Mesendoderm (in vitro differentiated cells): ENCODE data around the gene TSR2.
A peak's percentile ranks its signal among the peaks of the same experiment; 100 is the strongest.
"Not testable (repeated sequence)": the region's sequence is repeated elsewhere in the genome, so short reads cannot be mapped to it uniquely, and the experiment has no call there.

Experiments used
- DNase-seq: peaks from one replicate; pipeline ENCODE4 v3.0.0; 2013
- H2AK5ac ChIP-seq: 2 replicates; pipeline ENCODE4 v1.6.1; 2013; ENCODE audit warnings: low read length, inconsistent platforms
- H2BK120ac ChIP-seq: 2 replicates; pipeline ENCODE4 v1.6.1; 2013; ENCODE audit warnings: low read depth, mild to moderate bottlenecking, low read length, moderate library complexity, mixed read lengths
- H2BK15ac ChIP-seq: replicated peaks from 2 replicates; pipeline ENCODE4 v1.6.1; 2013; ENCODE audit warnings: low read depth, mild to moderate bottlenecking, moderate library complexity
- H2BK5ac ChIP-seq: 2 replicates; pipeline ENCODE4 v1.6.1; 2013; ENCODE audit warnings: low read length, inconsistent platforms
- H3K18ac ChIP-seq: 2 replicates; pipeline ENCODE4 v1.6.1; 2013; ENCODE audit warnings: mild to moderate bottlenecking, low read length, mixed read lengths
- H3K23ac ChIP-seq: one replicate; pipeline ENCODE4 v1.6.1; 2013; ENCODE audit warnings: low read length
- H3K27ac ChIP-seq: 2 replicates; pipeline ENCODE4 v1.5.1; 2013; ENCODE audit warnings: low read depth, mild to moderate bottlenecking, inconsistent platforms, low read length, moderate library complexity
- H3K27me3 ChIP-seq: 2 replicates; pipeline ENCODE4 v1.6.1; 2013; ENCODE audit warnings: low read length, control low read depth, mild to moderate bottlenecking, inconsistent platforms; ENCODE audit not compliant: insufficient read depth, poor library complexity
- H3K36me3 ChIP-seq: 2 replicates; pipeline ENCODE4 v1.6.1; 2013; ENCODE audit warnings: low read length, inconsistent platforms; ENCODE audit not compliant: control insufficient read depth, insufficient read depth
- H3K4ac ChIP-seq: one replicate; pipeline ENCODE4 v1.6.1; 2013; ENCODE audit warnings: low read depth, mild to moderate bottlenecking, low read length, moderate library complexity
- H3K4me1 ChIP-seq: 2 replicates; pipeline ENCODE4 v1.6.1; 2013; ENCODE audit warnings: low read depth, low read length, inconsistent platforms; ENCODE audit not compliant: control insufficient read depth
- H3K4me2 ChIP-seq: 2 replicates; pipeline ENCODE4 v1.6.1; 2013; ENCODE audit warnings: low read length
- H3K4me3 ChIP-seq: 2 replicates; pipeline ENCODE4 v1.5.1; 2013; ENCODE audit warnings: mild to moderate bottlenecking, low read length
- H3K56ac ChIP-seq: one replicate; pipeline ENCODE4 v1.6.1; 2013; ENCODE audit warnings: low read length
- H3K79me1 ChIP-seq: 2 replicates; pipeline ENCODE4 v1.6.1; 2013; ENCODE audit warnings: low read length, inconsistent platforms
- H3K79me2 ChIP-seq: 2 replicates; pipeline ENCODE4 v1.6.1; 2013; ENCODE audit warnings: mild to moderate bottlenecking, low read length; ENCODE audit not compliant: control insufficient read depth, insufficient read depth
- H3K9ac ChIP-seq: 2 replicates; pipeline ENCODE4 v1.6.1; 2013; ENCODE audit warnings: low read length, inconsistent platforms
- H4K5ac ChIP-seq: one replicate; pipeline ENCODE4 v1.6.1; 2013; ENCODE audit warnings: low read length
- H4K8ac ChIP-seq: one replicate; pipeline ENCODE4 v1.6.1; 2013; ENCODE audit warnings: low read depth, mild to moderate bottlenecking, control low read depth, low read length, moderate library complexity
- WGBS: extraction: QIAGEN DNeasy Blood & Tissue Kit; methylation state at CpG from one replicate; pipeline ENCODE4 v1.1.7; 2013; ENCODE audit warnings: low lambda C conversion rate, missing lambda C conversion rate; ENCODE audit not compliant: insufficient coverage; ENCODE audit errors: extremely low coverage; 5-methylcytosine and 5-hydroxymethylcytosine counted together

Gene TSR2

GRCh38 chrX:54479136-54480111 lies 39.2 kb downstream of the TSR2 start:
- no peak overlapping the region for H4K8ac ChIP-seq
- no peak overlapping the region for H3K4ac ChIP-seq
- H4K5ac ChIP-seq, result no peak overlapping the region
- no peaks in the 10 kb centered on the region for H3K79me1 ChIP-seq
- no peaks in the 10 kb centered on the region for H3K27me3 ChIP-seq
- H2BK120ac ChIP-seq, result no peak overlapping the region
- H3K27ac ChIP-seq, result peak overlapping the region; percentile 51
- peak overlapping the region; percentile 16 for H3K9ac ChIP-seq
- no peak overlapping the region for H3K18ac ChIP-seq
- no peak overlapping the region for H2AK5ac ChIP-seq
- no peak overlapping the region for H3K4me3 ChIP-seq
- no CpG with 5 or more reads among the region's 9 CpGs for WGBS
- no peak overlapping the region for H3K4me2 ChIP-seq
- H3K79me2 ChIP-seq, result no peaks in the 10 kb centered on the region
- H3K4me1 ChIP-seq, result peaks cover 10% of the 10 kb centered on the region
- H3K36me3 ChIP-seq, result no peaks in the 10 kb centered on the region
- peak; percentile 87 for DNase-seq
- H2BK15ac ChIP-seq, result no peak overlapping the region
- peak overlapping the region; percentile 60 for H3K56ac ChIP-seq
- H3K23ac ChIP-seq, result no peak overlapping the region
- H2BK5ac ChIP-seq, result no peak overlapping the region

GRCh38 chrX:54482839-54483593 lies 42.8 kb downstream of the TSR2 start:
- H3K79me2 ChIP-seq, result peaks cover 2% of the 10 kb centered on the region
- H2AK5ac ChIP-seq, result peak overlapping the region; percentile 74
- no peak overlapping the region for H3K4me2 ChIP-seq
- H3K56ac ChIP-seq, result peak overlapping the region; percentile 64
- H3K4ac ChIP-seq, result peak overlapping the region; percentile 58
- WGBS, result no CpG with 5 or more reads among the region's 21 CpGs
- H3K27me3 ChIP-seq, result no peaks in the 10 kb centered on the region
- H3K23ac ChIP-seq, result no peak overlapping the region
- peak overlapping the region; percentile 66 for H3K27ac ChIP-seq
- H3K18ac ChIP-seq, result peak overlapping the region; percentile 29
- H3K79me1 ChIP-seq, result no peaks in the 10 kb centered on the region
- peak; percentile 62 for DNase-seq
- no peak overlapping the region for H2BK5ac ChIP-seq
- H2BK15ac ChIP-seq, result no peak overlapping the region
- no peak overlapping the region for H4K8ac ChIP-seq
- no peak overlapping the region for H4K5ac ChIP-seq
- peaks cover 10% of the 10 kb centered on the region for H3K4me1 ChIP-seq
- H3K4me3 ChIP-seq, result no peak overlapping the region
- H2BK120ac ChIP-seq, result no peak overlapping the region
- H3K36me3 ChIP-seq, result no peaks in the 10 kb centered on the region
- H3K9ac ChIP-seq, result peak overlapping the region; percentile 53

DNA sequence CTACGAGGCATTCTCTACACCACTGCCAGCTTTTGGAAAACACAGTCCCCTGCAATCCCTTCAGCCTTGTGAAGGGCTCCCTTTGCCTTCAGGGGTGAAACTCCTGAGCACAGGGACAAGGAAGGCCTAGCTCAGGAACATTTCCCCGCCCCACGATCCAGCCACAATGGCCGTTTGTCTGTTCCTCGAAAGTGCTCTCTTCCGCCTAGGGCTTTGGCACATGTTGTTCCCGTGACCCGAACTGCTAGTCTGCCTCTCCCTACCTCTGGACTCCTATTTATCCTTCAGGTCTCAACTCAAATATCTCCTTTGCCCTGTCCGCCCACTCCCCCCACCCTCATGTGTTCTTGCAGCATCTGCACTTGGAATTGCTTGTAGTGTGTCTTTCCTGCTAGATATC lies 43.7 kb downstream of the TSR2 start:
- peaks cover 10% of the 10 kb centered on the region for H3K4me1 ChIP-seq
- H3K79me1 ChIP-seq, result no peaks in the 10 kb centered on the region
- no peak overlapping the region for H3K4me3 ChIP-seq
- peak overlapping the region; percentile 22 for H3K27ac ChIP-seq
- no peak overlapping the region for H3K4me2 ChIP-seq
- peak overlapping the region; percentile 64 for H3K56ac ChIP-seq
- H3K79me2 ChIP-seq, result peaks cover 2% of the 10 kb centered on the region
- H3K36me3 ChIP-seq, result no peaks in the 10 kb centered on the region
- H4K5ac ChIP-seq, result no peak overlapping the region
- no peak for DNase-seq
- H4K8ac ChIP-seq, result no peak overlapping the region
- no peak overlapping the region for H2BK120ac ChIP-seq
- no peak overlapping the region for H2BK15ac ChIP-seq
- H3K9ac ChIP-seq, result no peak overlapping the region
- H2BK5ac ChIP-seq, result no peak overlapping the region
- WGBS, result no CpG with 5 or more reads among the region's 9 CpGs
- no peak overlapping the region for H3K4ac ChIP-seq
- H3K18ac ChIP-seq, result no peak overlapping the region
- H3K23ac ChIP-seq, result no peak overlapping the region
- no peak overlapping the region for H2AK5ac ChIP-seq
- H3K27me3 ChIP-seq, result no peaks in the 10 kb centered on the region

DNA sequence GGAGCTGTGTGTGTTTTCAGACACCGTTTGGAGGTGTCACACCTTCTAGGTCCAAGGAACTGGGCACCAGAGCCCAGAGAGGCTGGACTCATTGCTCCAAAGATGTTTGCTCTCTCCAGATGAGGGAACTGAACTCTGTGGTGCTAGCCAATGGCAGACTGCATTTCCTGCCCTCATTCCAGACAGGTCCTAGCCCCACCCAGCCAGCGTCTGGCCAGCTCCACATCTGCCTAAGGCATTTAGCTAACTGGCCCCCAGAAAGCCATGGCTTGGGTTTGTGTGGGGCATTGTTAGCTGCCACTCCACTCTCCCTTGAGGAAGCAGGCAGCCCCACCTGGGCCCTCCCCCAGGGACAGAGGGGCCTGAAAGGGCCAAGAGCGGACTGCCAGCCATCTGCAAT lies 44.5 kb downstream of the TSR2 start:
- H2BK120ac ChIP-seq, result no peak overlapping the region
- no CpG with 5 or more reads among the region's 3 CpGs for WGBS
- no peak overlapping the region for H3K27ac ChIP-seq
- no peak overlapping the region for H3K4me3 ChIP-seq
- no peaks in the 10 kb centered on the region for H3K36me3 ChIP-seq
- H3K9ac ChIP-seq, result no peak overlapping the region
- H3K4me2 ChIP-seq, result no peak overlapping the region
- H3K79me1 ChIP-seq, result no peaks in the 10 kb centered on the region
- H2BK15ac ChIP-seq, result no peak overlapping the region
- no peak overlapping the region for H2AK5ac ChIP-seq
- H3K23ac ChIP-seq, result no peak overlapping the region
- no peak overlapping the region for H4K5ac ChIP-seq
- no peak overlapping the region for H3K18ac ChIP-seq
- H3K4me1 ChIP-seq, result peaks cover 6% of the 10 kb centered on the region
- no peak overlapping the region for H4K8ac ChIP-seq
- H3K79me2 ChIP-seq, result peaks cover 2% of the 10 kb centered on the region
- H2BK5ac ChIP-seq, result no peak overlapping the region
- peak; percentile 61 for DNase-seq
- no peaks in the 10 kb centered on the region for H3K27me3 ChIP-seq
- H3K56ac ChIP-seq, result no peak overlapping the region
- no peak overlapping the region for H3K4ac ChIP-seq

DNA sequence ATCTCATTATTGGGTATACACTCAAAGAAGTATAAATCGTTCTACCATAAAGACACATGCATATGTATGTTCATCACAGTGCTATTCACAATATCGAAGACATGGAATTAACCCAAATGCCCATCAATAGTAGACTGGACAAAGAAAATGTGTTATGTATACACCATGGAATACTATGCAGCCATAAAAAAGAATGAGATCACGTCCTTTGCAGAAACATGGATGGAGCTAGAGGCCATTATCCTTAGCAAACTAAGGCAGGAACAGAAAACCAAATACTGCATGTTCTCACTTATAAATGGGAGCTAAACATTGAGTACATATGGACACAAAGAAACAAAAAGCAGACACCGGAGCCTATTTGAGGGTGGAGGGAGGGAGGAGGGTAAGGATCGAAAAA lies 49.6 kb downstream of the TSR2 start:
- H2BK15ac ChIP-seq, H3K79me2 ChIP-seq, H3K27ac ChIP-seq, H3K23ac ChIP-seq, H3K18ac ChIP-seq, H2BK120ac ChIP-seq, H2AK5ac ChIP-seq, H3K36me3 ChIP-seq, H2BK5ac ChIP-seq, H3K79me1 ChIP-seq, H4K5ac ChIP-seq, H3K4ac ChIP-seq, H3K4me3 ChIP-seq, H3K56ac ChIP-seq, H3K9ac ChIP-seq, H4K8ac ChIP-seq, H3K4me1 ChIP-seq, H3K4me2 ChIP-seq, DNase-seq, H3K27me3 ChIP-seq: not testable (repeated sequence)
- no CpG with 5 or more reads among the region's 5 CpGs for WGBS
